Breast epithelium (tissue), 4 donors: Measurements from ENCODE around the gene SIKE1. TPM values are rescaled to one million over a fixed set of nuclear protein-coding genes. Genes with fewer than 3 reads are reported as not detected.

Experiments used
- DNase-seq, 2 donors: peaks; one replicate each; pipeline ENCODE4 v3.0.0-alpha.2; 2019; ENCODE audit warnings: low spot score in 2 of 2
- H3K27ac ChIP-seq, 2 donors: fragments of 200-600 bp; sonication (generic) in 1 of 2; one replicate each; pipeline ENCODE4 v1.5.1; 2016 to 2019; ENCODE audit warnings: mild to moderate bottlenecking in 1 of 2
- H3K27me3 ChIP-seq, 2 donors: fragments of 200-600 bp; sonication (generic) in 1 of 2; one replicate each; pipeline versions ENCODE4 v1.5.1 to v1.6.0; 2017 to 2019; ENCODE audit warnings: control low read depth in 1 of 2, mild to moderate bottlenecking in 1 of 2
- H3K36me3 ChIP-seq: fragments of 200-600 bp; one replicate; pipeline ENCODE4 v1.5.1; 2019
- H3K4me1 ChIP-seq, 2 donors: fragments of 200-600 bp; sonication (generic); one replicate each; pipeline ENCODE4 v1.5.1; 2016 to 2019; ENCODE audit warnings: control low read depth in 1 of 2
- H3K4me3 ChIP-seq, 3 donors: fragments of 200-600 bp; sonication (generic); 1 replicate in 2 of 3; 2 replicates in 1 of 3; pipeline ENCODE4 v1.5.1; 2016 to 2019; ENCODE audit warnings: mild to moderate bottlenecking in 3 of 3, moderate library complexity in 2 of 3
- H3K9me3 ChIP-seq, 2 donors: fragments of 200-600 bp; sonication (generic) in 1 of 2; one replicate each; pipeline ENCODE4 v1.5.1; 2016 to 2019; ENCODE audit warnings: control low read depth in 1 of 2
- POLR2A ChIP-seq: fragments of 450-650 bp; IDR thresholded peaks from one replicate; pipeline ENCODE4 v1.6.1; 2016; ENCODE audit warnings: antibody characterized with exemption, mild to moderate bottlenecking, moderate library complexity
- POLR2AphosphoS5 ChIP-seq, 3 donors: sonication (generic); formaldehyde crosslinking; IDR thresholded peaks; one replicate each; pipeline ENCODE4 v1.6.1; 2017; ENCODE audit warnings: antibody characterized with exemption in 3 of 3
- intact Hi-C: fragments of 100-400 bp; cut with DNase I; formaldehyde crosslinking; loops from one replicate; pipeline ENCODE4 v1.15.1; 2023; ENCODE audit warnings: low total_unique reads
- total RNA-seq, 3 donors: library from RNA; depleted of rRNA; stranded (reverse); fragments of >200 nt; gene quantifications; one replicate each; pipeline ENCODE4 v1.1.0, GENCODE V29; 2016
- TF ChIP-seq, protein P1 (sequence below), 3 donors: fragments of 450-650 bp; IDR thresholded peaks; one replicate each; pipeline ENCODE4 v1.5.1; 2016 to 2017; ENCODE audit warnings: antibody characterized with exemption in 3 of 3, mild to moderate bottlenecking in 3 of 3, moderate library complexity in 3 of 3

The SIKE1 gene
- total RNA-seq, 3 donors from 2014 or later: 31.6 to 41.0 (median 32.3) TPM

DNA sequence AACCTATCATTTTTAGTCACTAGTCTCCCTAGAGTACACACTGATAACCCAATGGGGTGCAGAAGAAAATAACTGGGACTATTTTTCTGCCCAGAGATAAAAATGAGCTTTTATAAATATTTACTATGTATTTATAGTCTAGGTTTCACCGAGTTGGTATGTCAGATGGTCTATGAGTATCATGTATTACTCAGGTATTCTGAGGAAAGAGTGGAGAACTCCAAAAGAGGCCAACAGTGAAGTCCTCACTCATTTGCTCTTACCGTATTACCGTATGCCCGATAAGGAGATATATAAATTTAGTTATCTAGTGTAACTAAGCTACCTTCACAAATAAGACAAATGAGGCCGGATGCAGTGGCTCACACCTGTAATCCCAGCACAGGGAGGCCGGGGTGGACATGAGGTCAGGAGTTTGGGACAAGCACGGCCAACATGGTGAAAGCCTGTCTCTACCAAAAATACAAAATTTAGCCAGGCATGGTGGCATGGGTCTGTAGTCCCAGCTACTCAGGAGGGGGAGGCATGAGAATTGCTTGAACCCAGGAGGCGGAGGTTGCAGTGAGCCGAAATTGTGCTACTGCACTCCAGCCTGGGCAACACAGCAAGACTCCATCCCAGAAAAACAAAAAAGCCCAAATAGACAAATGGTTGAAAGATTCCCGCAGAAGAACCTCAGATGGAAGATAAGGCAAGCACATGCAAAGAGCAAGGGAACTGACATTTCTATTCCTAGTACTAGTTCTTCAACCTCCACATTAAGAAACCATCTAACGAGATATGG is 38.3 kb downstream of the SIKE1 start:
- DNase-seq: no peak
- no peak overlapping the region for H3K4me3 ChIP-seq
- no peaks in the 10 kb centered on the region for H3K4me1 ChIP-seq
- no peaks in the 10 kb centered on the region for H3K27me3 ChIP-seq
- TF ChIP-seq POLR2AphosphoS5 (IDR thresholded peaks at IDR 0.05) (no peak), POLR2A (no peak)
- TF ChIP-seq, protein P1, sequence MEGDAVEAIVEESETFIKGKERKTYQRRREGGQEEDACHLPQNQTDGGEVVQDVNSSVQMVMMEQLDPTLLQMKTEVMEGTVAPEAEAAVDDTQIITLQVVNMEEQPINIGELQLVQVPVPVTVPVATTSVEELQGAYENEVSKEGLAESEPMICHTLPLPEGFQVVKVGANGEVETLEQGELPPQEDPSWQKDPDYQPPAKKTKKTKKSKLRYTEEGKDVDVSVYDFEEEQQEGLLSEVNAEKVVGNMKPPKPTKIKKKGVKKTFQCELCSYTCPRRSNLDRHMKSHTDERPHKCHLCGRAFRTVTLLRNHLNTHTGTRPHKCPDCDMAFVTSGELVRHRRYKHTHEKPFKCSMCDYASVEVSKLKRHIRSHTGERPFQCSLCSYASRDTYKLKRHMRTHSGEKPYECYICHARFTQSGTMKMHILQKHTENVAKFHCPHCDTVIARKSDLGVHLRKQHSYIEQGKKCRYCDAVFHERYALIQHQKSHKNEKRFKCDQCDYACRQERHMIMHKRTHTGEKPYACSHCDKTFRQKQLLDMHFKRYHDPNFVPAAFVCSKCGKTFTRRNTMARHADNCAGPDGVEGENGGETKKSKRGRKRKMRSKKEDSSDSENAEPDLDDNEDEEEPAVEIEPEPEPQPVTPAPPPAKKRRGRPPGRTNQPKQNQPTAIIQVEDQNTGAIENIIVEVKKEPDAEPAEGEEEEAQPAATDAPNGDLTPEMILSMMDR (IDR thresholded peaks at IDR 0.05): no peak
- peaks cover 2% of the 10 kb centered on the region for H3K36me3 ChIP-seq
- intact Hi-C loops: no loop called here
- H3K27ac ChIP-seq: no peak overlapping the region
- no peaks in the 10 kb centered on the region for H3K9me3 ChIP-seq

DNA sequence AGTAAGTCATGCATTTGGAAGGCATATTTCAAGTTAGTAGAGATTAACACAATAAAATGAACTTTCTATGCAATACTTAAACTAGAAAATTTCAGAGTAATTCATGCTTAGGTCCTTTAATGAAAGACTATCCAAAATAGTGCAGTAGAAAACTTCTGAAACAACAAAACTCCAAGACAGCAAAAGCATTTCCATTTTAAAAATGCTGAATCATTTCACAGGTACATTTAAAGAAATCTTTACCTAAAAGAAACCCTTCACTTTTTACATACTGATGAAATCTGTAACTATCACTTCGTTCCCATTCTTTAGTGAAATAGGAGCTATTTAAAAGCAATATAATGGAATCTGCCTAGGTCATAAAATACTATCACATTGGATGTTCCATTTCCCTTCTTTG is 40.2 kb downstream of the SIKE1 start:
- H3K27ac ChIP-seq: no peak overlapping the region
- H3K4me1 ChIP-seq: no peaks in the 10 kb centered on the region
- H3K36me3 ChIP-seq: peaks cover 11% of the 10 kb centered on the region
- no peaks in the 10 kb centered on the region for H3K9me3 ChIP-seq
- TF ChIP-seq POLR2AphosphoS5 (IDR thresholded peaks at IDR 0.05): no peak
- TF ChIP-seq, protein P1 (IDR thresholded peaks at IDR 0.05): no peak
- no peak for TF ChIP-seq POLR2A
- no peaks in the 10 kb centered on the region for H3K27me3 ChIP-seq
- DNase-seq: no peak
- H3K4me3 ChIP-seq: no peak overlapping the region
- intact Hi-C loops: no loop called here

DNA sequence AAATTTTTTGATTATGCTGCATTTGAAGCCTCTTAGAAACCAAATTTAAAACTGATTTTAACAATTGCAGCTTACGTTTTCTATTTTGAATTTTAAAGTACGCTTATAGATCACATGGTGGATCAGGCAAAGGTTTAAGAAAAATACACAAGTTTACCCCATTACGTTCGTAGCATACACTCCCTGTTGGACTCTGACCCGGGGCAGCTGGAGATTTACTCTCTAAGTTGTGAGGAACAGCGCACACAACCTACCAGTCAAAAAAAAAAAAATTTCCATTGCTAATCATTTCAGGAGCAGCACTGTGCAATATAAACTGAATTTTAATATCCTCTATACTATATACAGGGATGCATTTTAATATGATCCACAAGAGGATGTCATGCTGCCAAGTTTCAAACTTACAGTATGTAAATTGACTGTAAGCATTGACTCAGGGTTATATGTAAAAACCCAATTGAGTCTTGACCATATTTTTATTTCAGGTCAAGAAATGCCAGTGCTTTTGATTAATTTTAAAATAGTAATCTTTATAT is 43.1 kb downstream of the SIKE1 start:
- Histone ChIP-seq H3K27ac (no peak overlapping the region), H3K36me3 (peaks cover 18% of the 10 kb centered on the region), H3K27me3 (no peaks in the 10 kb centered on the region), H3K4me3 (no peak overlapping the region), H3K9me3 (no peaks in the 10 kb centered on the region), H3K4me1 (no peaks in the 10 kb centered on the region)
- TF ChIP-seq, protein P1 (IDR thresholded peaks at IDR 0.05): no peak
- no peak for TF ChIP-seq POLR2AphosphoS5 (IDR thresholded peaks at IDR 0.05)
- TF ChIP-seq POLR2A: no peak
- intact Hi-C loops: no loop called here
- no peak for DNase-seq

DNA sequence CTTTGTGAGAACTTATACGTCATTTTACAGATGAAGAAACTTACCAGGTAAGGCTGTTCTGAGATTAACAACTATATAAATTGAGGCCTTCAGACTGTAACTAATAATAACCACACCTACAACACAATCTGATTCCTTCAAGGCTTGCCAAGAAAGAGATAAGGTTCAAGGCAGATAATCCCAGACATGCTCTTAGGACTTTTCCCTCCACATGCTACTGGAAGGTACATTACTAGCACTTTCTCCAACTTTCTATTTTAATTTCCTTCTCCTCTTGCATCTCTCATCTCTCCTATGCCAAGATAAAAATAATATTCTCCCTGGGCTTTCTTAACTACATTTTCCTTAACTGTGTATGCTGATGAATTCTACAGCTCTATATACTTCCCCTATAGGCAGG is 45.0 kb downstream of the SIKE1 start:
- Histone ChIP-seq H3K27ac (no peak overlapping the region), H3K9me3 (no peaks in the 10 kb centered on the region), H3K4me1 (no peaks in the 10 kb centered on the region), H3K27me3 (no peaks in the 10 kb centered on the region), H3K36me3 (peaks cover 18% of the 10 kb centered on the region), H3K4me3 (no peak overlapping the region)
- TF ChIP-seq POLR2A: no peak
- TF ChIP-seq, protein P1 (IDR thresholded peaks at IDR 0.05): no peak
- no peak for TF ChIP-seq POLR2AphosphoS5 (IDR thresholded peaks at IDR 0.05)
- no peak for DNase-seq
- intact Hi-C loops: no loop called here

DNA sequence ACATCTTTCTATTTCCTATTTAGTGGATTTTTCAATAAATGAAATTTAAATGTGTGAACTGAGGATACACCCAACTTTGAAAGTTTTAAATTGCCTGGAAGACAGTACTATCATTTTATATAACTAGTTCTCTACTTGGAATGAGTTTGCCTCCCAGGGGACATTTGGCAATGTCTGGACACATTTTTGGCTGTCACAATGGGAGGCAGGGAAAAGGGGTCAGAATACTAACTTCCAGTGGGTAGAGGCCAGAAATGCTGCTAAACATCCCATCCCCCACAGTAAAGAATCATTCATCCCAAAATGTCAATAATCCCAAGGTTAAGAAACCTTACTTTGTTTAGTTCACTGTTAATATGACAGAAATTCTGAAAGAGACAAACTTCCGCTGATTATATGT is 50.7 kb downstream of the SIKE1 start:
- Histone ChIP-seq H3K27ac (no peak overlapping the region), H3K4me1 (no peaks in the 10 kb centered on the region), H3K4me3 (no peak overlapping the region), H3K27me3 (no peaks in the 10 kb centered on the region), H3K36me3 (peaks cover 12% of the 10 kb centered on the region), H3K9me3 (no peaks in the 10 kb centered on the region)
- intact Hi-C loops: no loop called here
- no peak for DNase-seq
- no peak for TF ChIP-seq POLR2A
- TF ChIP-seq POLR2AphosphoS5 (IDR thresholded peaks at IDR 0.05): no peak
- TF ChIP-seq, protein P1 (IDR thresholded peaks at IDR 0.05): no peak
